ENCODE results near the gene UBAC2.
A peak's percentile ranks its signal among the peaks of the same experiment; 100 is the strongest.

UBAC2 gene

GRCh38 chr13:99250982-99251825 lies 50.5 kb downstream of the UBAC2 start:
- no peak for DNase-seq

- no peak for DNase-seq
Observed at GRCh38 chr13:99251921-99252320, 51.3 kb downstream of the UBAC2 start.

- DNase-seq = no peak
Observed at GRCh38 chr13:99254830-99255229, 54.2 kb downstream of the UBAC2 start.

GRCh38 chr13:99255271-99255670 lies 54.6 kb downstream of the UBAC2 start:
- DNase-seq = no peak

GRCh38 chr13:99256283-99256682 lies 55.6 kb downstream of the UBAC2 start:
- DNase-seq = no peak

- DNase-seq = no peak
Observed at GRCh38 chr13:99256709-99257108, 56.1 kb downstream of the UBAC2 start.

GRCh38 chr13:99257291-99257690 lies 56.6 kb downstream of the UBAC2 start:
- no peak for DNase-seq

- no peak for DNase-seq
Observed at GRCh38 chr13:99258210-99258860, 57.7 kb downstream of the UBAC2 start, which contains the start of gene GPR18. GPR18 (minus strand) TSS chr13:99258379; CDS start chr13:99255872, 2,507 bp downstream.

- DNase-seq = no peak
Observed at GRCh38 chr13:99258946-99259345, 58.3 kb downstream of the UBAC2 start.

- DNase-seq = no peak
Observed at GRCh38 chr13:99260216-99260615, 59.6 kb downstream of the UBAC2 start.

GRCh38 chr13:99261059-99261458 lies 60.4 kb downstream of the UBAC2 start:
- no peak for DNase-seq

GRCh38 chr13:99263126-99263785 lies 62.6 kb downstream of the UBAC2 start:
- DNase-seq = no peak

GRCh38 chr13:99264051-99264450 lies 63.4 kb downstream of the UBAC2 start:
- DNase-seq = no peak

GRCh38 chr13:99265162-99265800 lies 64.6 kb downstream of the UBAC2 start:
- DNase-seq = no peak

GRCh38 chr13:99265821-99266426 lies 65.3 kb downstream of the UBAC2 start:
- DNase-seq = peak; percentile 30

GRCh38 chr13:99266827-99267226 lies 66.2 kb downstream of the UBAC2 start:
- DNase-seq = no peak

GRCh38 chr13:99267927-99268326 lies 67.3 kb downstream of the UBAC2 start:
- no peak for DNase-seq

- DNase-seq = no peak
Observed at GRCh38 chr13:99268822-99269221, 68.2 kb downstream of the UBAC2 start.

- DNase-seq = no peak
Observed at GRCh38 chr13:99269627-99270241, 69.1 kb downstream of the UBAC2 start.

GRCh38 chr13:99270518-99270917 lies 69.9 kb downstream of the UBAC2 start:
- DNase-seq = no peak

- DNase-seq = no peak
Observed at GRCh38 chr13:99271249-99271648, 70.6 kb downstream of the UBAC2 start.

GRCh38 chr13:99272481-99272880 lies 71.8 kb downstream of the UBAC2 start:
- DNase-seq = no peak

Data from NCI-H1436 (cell line).